PFSK-1 (cell line): ENCODE results near the gene JPH2.

ENCODE experiments used
- POLR2AphosphoS5 ChIP-seq: IDR thresholded peaks from 2 replicates; pipeline ENCODE4 v1.6.1; 2012; ENCODE audit warnings: low read depth, mild to moderate bottlenecking, control low read depth, low read length, moderate library complexity
- TAF1 ChIP-seq: IDR thresholded peaks from 2 replicates; pipeline ENCODE4 v1.6.1; 2012; ENCODE audit warnings: low read length, control low read depth, borderline replicate concordance; ENCODE audit not compliant: insufficient read depth
- TF ChIP-seq, protein P1 (sequence below), 2 experiments: IDR thresholded peaks; 2 replicates each; pipeline versions ENCODE4 v1.6.1 to v1.8.0; 2011 to 2012; ENCODE audit warnings: low read depth in 2 of 2, low read length in 2 of 2, control low read depth in 1 of 2, inconsistent platforms in 1 of 2, mild to moderate bottlenecking in 1 of 2, moderate library complexity in 1 of 2; ENCODE audit not compliant: insufficient read depth in 1 of 2

DNA sequence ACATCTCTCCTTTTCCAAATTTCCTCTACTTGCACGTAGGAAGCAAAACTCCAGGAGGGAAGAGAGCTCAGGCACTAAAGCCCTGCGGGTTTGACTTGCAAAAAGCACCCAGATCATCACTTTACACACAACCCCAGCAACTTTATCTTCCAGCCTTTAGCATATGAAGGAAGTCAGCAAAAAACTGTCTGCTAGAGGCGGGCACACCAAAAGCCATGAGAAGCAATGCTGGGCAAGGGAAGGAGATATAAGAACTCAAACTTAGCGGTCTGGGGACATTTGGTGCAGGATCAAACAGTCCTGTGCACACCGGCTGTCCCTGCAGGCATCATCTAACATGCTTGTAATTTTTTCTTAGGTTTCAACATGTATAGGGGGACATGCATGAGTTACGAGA, 113.3 kb downstream of the JPH2 start:
- TF ChIP-seq POLR2AphosphoS5 (no peak), TAF1 (no peak)
- TF ChIP-seq, protein P1, sequence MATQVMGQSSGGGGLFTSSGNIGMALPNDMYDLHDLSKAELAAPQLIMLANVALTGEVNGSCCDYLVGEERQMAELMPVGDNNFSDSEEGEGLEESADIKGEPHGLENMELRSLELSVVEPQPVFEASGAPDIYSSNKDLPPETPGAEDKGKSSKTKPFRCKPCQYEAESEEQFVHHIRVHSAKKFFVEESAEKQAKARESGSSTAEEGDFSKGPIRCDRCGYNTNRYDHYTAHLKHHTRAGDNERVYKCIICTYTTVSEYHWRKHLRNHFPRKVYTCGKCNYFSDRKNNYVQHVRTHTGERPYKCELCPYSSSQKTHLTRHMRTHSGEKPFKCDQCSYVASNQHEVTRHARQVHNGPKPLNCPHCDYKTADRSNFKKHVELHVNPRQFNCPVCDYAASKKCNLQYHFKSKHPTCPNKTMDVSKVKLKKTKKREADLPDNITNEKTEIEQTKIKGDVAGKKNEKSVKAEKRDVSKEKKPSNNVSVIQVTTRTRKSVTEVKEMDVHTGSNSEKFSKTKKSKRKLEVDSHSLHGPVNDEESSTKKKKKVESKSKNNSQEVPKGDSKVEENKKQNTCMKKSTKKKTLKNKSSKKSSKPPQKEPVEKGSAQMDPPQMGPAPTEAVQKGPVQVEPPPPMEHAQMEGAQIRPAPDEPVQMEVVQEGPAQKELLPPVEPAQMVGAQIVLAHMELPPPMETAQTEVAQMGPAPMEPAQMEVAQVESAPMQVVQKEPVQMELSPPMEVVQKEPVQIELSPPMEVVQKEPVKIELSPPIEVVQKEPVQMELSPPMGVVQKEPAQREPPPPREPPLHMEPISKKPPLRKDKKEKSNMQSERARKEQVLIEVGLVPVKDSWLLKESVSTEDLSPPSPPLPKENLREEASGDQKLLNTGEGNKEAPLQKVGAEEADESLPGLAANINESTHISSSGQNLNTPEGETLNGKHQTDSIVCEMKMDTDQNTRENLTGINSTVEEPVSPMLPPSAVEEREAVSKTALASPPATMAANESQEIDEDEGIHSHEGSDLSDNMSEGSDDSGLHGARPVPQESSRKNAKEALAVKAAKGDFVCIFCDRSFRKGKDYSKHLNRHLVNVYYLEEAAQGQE (IDR thresholded peaks at IDR 0.05; ENCODE audit: insufficient read depth in 1 of 2, low read depth in 2 of 2, low read length in 2 of 2) = no peak
